ENCODE data around the gene RNLS. TPM values are rescaled to one million over a fixed set of nuclear protein-coding genes. Genes with fewer than 3 reads are reported as not detected.

Gene RNLS
- total RNA-seq, 2 donors from 2014 or later: 6.2 to 9.4 TPM

DNA sequence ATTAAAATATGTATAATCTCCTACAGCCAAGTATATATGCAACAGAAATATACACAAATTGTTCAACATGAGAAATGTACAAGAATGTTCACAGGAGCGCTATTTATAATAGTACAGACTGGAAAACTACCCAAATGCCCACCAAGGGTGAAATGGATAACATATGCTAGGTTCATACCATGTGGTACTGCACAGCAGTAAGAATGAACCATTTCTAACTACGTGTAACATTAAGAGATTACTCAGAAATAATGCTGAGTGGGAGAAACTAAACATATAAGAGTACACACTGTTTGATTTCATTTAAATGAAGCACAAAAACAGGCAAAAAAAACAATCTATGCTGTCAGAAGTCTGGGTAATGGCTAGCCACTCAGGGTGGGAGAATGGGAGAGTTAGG, 45.8 kb downstream of the RNLS start:
- Histone ChIP-seq H3K27ac (no peak overlapping the region), H3K27me3 (replicated peaks; ENCODE audit: insufficient read depth) (no peaks in the 10 kb centered on the region), H3K4me1 (ENCODE audit: control insufficient read depth in 1 of 2, low read depth in 2 of 2) (peaks cover 3 to 23% of the 10 kb centered on the region in 2 donors), H3K36me3 (no peaks in the 10 kb centered on the region), H3K9me3 (no peaks in the 10 kb centered on the region), H3K4me3 (no peak overlapping the region)
- DNase-seq (ENCODE audit: low spot score) (no peak), ATAC-seq (ENCODE audit: insufficient number of reproducible peaks, low FRiP score, low read depth) (no peak)
- TF ChIP-seq, protein P1, sequence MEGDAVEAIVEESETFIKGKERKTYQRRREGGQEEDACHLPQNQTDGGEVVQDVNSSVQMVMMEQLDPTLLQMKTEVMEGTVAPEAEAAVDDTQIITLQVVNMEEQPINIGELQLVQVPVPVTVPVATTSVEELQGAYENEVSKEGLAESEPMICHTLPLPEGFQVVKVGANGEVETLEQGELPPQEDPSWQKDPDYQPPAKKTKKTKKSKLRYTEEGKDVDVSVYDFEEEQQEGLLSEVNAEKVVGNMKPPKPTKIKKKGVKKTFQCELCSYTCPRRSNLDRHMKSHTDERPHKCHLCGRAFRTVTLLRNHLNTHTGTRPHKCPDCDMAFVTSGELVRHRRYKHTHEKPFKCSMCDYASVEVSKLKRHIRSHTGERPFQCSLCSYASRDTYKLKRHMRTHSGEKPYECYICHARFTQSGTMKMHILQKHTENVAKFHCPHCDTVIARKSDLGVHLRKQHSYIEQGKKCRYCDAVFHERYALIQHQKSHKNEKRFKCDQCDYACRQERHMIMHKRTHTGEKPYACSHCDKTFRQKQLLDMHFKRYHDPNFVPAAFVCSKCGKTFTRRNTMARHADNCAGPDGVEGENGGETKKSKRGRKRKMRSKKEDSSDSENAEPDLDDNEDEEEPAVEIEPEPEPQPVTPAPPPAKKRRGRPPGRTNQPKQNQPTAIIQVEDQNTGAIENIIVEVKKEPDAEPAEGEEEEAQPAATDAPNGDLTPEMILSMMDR (IDR thresholded peaks at IDR 0.05): no peak

DNA sequence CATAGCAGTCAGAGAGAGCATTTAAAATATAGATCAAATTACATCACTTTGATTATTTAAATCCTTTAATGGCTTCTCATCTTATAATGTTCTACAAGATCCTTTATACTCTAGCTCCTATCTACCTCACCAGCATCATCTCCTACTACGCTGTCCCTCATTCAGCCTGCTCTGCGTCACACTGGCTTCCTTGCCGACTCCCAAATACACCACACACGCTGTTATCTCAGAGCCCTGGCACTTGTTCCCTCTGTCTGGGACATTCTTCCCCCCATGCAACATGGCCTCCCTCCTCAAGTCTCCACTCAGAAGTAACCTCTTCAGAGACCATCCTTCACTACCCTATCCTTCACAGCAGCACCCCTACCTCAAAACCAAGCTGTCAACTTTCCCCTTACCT, 46.7 kb downstream of the RNLS start:
- Histone ChIP-seq H3K4me3 (no peak overlapping the region), H3K36me3 (no peaks in the 10 kb centered on the region), H3K4me1 (ENCODE audit: control insufficient read depth in 1 of 2, low read depth in 2 of 2) (peaks cover under 1 to 14% of the 10 kb centered on the region in 2 donors), H3K27ac (no peak overlapping the region), H3K27me3 (replicated peaks; ENCODE audit: insufficient read depth) (no peaks in the 10 kb centered on the region), H3K9me3 (no peaks in the 10 kb centered on the region)
- ATAC-seq (ENCODE audit: insufficient number of reproducible peaks, low FRiP score, low read depth) (no peak), DNase-seq (ENCODE audit: low spot score) (no peak)
- TF ChIP-seq, protein P1 (IDR thresholded peaks at IDR 0.05): no peak

DNA sequence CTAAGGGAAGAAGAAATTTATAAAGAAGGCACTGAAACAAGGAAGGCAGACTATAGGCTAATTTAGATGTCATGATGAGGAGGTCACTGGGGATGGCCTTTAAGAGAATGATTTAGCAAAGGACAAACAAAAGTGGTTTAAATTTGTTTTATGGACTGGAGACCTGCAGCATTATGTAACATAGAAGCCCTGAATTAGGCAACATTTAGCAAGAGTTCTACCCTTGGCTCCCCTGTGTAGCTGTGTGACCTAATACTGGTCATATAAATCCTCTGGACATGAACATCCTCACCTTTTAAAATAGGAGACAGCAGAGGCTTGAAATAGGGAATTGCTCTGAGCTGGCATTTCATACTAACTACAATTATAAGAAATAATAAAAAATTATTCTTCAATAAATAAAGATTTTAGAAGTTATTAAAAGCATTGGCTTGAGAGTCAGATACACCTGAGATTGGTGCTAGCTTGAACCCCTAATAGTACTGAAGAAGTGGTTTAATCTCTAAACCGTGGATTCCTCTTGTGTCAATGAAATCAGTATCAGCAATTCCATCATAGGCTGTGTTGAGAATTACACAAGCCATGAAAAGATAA, 48.9 kb downstream of the RNLS start:
- Histone ChIP-seq H3K36me3 (no peaks in the 10 kb centered on the region), H3K27me3 (replicated peaks; ENCODE audit: insufficient read depth) (no peaks in the 10 kb centered on the region), H3K4me1 (ENCODE audit: control insufficient read depth in 1 of 2, low read depth in 2 of 2) (no peaks in the 10 kb centered on the region), H3K27ac (no peak overlapping the region), H3K9me3 (no peaks in the 10 kb centered on the region), H3K4me3 (no peak overlapping the region)
- ATAC-seq (ENCODE audit: insufficient number of reproducible peaks, low FRiP score, low read depth) (no peak), DNase-seq (ENCODE audit: low spot score) (no peak)
- TF ChIP-seq, protein P1 (IDR thresholded peaks at IDR 0.05): no peak

DNA sequence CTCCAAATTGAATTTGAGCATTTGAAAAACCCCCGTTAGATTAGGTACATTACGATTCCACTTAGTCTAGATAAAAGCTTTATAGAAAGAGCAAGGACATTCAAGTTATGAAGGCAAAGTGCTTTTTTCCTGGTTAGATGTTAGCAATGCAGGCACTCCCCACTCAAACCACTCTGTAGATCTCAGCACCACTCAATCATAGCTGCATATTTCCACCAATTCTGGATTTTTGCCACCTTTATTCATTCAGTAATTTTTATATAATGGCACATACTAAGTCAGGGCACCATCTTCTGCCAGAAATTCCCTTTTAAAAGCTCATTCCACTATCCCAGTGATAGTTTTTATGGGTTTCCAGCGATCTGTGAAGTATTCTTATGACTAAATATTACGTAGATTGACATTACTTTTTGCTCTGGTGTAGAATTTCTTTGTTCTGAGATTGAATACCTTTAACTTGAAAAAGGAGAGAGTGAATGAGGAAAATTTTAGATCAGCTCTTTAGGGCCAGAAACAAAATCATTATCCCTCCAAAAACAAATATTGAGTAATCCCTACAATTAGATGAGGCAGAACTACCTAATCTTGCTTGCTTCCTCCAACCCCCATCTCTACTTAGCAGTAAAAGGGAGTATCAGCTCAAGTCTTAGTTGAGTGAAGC, 51.6 kb downstream of the RNLS start:
- no peaks in the 10 kb centered on the region for H3K4me1 ChIP-seq (ENCODE audit: control insufficient read depth in 1 of 2, low read depth in 2 of 2)
- H3K9me3 ChIP-seq: no peaks in the 10 kb centered on the region
- no peak overlapping the region for H3K4me3 ChIP-seq
- no peak overlapping the region for H3K27ac ChIP-seq
- DNase-seq (ENCODE audit: low spot score): no peak
- H3K36me3 ChIP-seq: no peaks in the 10 kb centered on the region
- H3K27me3 ChIP-seq (replicated peaks; ENCODE audit: insufficient read depth): no peaks in the 10 kb centered on the region
- ATAC-seq (ENCODE audit: insufficient number of reproducible peaks, low FRiP score, low read depth): no peak
- TF ChIP-seq, protein P1 (IDR thresholded peaks at IDR 0.05): no peak

DNA sequence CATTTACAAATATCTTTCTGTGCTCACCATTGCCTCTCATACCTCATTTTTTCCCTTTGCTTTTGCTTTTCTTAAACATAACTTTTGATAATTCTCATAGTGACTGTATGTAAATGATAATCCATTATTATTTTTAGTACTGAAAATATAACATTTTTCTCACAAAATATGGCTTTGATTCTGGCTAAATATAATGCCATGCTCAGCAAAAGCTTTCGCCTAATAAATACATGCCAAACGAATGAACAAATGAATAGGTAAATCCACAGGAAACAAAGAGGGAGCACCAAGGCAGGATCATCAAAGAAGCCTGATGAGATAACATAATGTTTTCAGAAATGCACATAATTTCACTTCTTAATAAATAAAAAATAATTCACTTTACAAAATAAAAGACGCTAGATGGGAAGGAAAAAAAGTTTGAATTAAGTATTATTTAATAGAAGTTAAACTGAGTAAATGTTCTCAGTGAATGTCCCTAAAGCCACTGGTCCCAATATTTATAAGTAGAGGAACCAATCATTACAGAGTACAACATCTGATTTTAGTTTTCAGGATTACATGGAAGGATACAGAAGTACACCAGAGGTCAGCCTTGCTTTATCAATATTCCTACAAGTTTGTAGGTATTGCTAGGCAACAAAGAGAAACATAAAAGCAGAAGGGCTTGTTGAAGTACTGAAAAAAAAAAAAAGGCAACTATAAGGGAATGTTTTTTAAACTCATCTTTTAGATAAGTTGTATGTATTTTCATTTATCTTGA, 52.3 kb downstream of the RNLS start:
- no peaks in the 10 kb centered on the region for H3K9me3 ChIP-seq
- no peak for DNase-seq (ENCODE audit: low spot score)
- H3K4me3 ChIP-seq: no peak overlapping the region
- H3K36me3 ChIP-seq: no peaks in the 10 kb centered on the region
- peaks cover 0 to 3% of the 10 kb centered on the region in 2 donors for H3K4me1 ChIP-seq (ENCODE audit: control insufficient read depth in 1 of 2, low read depth in 2 of 2)
- TF ChIP-seq, protein P1 (IDR thresholded peaks at IDR 0.05): no peak
- H3K27ac ChIP-seq: no peak overlapping the region
- H3K27me3 ChIP-seq (replicated peaks; ENCODE audit: insufficient read depth): no peaks in the 10 kb centered on the region
- ATAC-seq (ENCODE audit: insufficient number of reproducible peaks, low FRiP score, low read depth): no peak
